GM12874 (cell line): Measurements from ENCODE around the gene LDLRAD3.

Experiments
- CTCF ChIP-seq: IDR thresholded peaks from 2 replicates; pipeline ENCODE4 v1.5.1; 2011; ENCODE audit warnings: low read depth, mild to moderate bottlenecking, control low read depth, low read length, moderate library complexity; ENCODE audit not compliant: insufficient read depth

Gene LDLRAD3

GRCh38 chr11:36093548-36093947 is 149.7 kb downstream of the LDLRAD3 start:
- no peak for TF ChIP-seq CTCF

DNA sequence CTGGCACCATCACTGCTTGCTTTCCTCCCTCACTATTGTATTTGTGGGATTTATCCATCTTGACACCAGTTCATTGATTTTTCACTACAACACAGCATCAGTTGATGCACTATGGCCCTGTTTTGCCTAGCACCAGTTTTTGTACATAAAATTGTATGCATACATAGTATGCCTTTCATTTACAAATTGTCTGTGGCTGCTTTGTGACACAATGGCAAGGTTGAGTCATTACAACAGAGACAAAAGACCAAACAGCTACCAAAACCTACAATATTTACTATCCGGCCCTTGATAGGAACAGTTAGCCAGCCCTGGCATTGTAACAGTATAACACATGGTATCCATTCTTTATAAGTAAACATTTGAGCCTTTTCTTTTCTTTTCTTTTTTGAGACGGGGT is 150.3 kb downstream of the LDLRAD3 start:
- TF ChIP-seq CTCF = no peak

DNA sequence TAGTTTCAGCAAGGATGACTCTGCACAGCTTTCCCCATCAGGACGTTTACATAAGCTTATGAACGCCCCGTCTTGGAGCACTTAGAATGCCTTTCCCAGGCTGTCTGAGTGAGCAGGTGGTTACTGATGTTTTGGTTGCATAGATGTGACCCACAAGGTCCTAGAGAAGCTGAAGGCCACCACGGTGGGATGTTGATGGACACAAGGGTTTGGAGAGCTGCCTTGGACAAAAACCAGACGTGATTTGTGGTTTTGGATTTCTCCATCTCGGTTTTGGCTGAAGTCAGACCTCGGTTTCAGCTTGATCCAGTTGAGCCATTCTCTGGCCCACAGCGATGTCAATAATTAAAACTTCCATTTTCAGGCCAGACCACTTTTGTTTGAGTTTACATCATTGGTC is 151.9 kb downstream of the LDLRAD3 start:
- TF ChIP-seq CTCF = no peak

- no peak for TF ChIP-seq CTCF
Observed at GRCh38 chr11:36097219-36097650, 153.4 kb downstream of the LDLRAD3 start.

DNA sequence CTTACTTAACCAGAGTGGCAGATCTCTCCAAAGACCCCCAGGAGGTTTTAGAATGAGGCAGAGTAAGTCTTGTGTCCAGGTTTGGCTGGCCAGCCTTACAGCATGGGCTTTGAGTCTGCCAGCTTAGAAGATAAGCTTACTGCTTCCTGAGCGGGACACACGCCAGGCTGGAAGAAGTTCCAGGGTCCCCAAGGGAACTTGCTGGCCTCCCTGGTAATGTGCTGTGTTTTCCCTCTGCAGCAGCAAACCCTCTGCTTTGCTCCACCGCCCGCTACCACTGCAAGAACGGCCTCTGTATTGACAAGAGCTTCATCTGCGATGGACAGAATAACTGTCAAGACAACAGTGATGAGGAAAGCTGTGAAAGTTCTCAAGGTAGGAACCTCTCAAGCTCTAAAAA is 154.2 kb downstream of the LDLRAD3 start:
- no peak for TF ChIP-seq CTCF

DNA sequence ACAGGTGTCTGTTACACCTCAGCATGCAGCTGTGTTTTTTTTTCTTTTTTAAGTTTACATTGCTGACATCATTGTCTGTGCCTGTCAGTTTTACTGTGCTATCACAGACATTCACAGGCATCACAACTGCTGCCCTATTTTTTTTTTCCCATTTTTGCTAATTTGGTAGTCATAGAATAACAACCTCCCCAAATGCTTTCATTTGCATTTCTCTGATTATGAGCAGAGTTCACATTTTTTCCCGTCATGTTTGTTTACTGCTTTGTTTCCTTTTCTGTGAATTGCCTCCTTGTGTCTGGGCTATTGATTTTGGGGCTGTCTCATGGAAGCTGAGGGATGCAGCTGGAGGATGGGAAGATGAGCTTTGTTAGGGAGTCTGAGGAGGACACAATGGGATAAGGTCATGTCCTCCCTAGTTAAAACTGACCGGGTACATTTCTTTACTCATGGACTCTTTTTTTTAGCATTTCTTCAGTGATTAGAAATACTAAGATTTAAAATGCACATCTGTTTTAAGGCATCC is 155.1 kb downstream of the LDLRAD3 start:
- TF ChIP-seq CTCF = no peak

DNA sequence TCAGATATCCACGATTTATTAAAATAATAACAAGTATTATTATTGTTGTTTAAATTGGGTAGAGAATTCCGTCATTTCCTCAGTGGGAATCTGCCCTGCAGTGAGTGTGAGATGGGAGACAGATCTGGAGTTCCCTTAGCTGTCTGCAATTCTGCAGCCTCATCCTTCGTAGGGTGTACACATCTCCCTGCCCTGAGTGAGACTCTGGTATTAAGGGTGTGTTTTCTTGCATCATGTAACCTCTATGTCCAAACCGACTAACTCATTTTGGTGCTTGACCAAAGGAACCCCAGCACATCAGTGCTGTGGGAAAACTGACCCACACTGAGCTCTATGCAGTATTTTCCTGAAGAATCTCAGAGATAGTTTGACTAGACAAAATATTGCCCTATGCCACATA is 157.6 kb downstream of the LDLRAD3 start:
- no peak for TF ChIP-seq CTCF
